Upper lobe of left lung (tissue), 6 donors: ENCODE results near the gene P2RY11. TPM values are rescaled to one million over a fixed set of nuclear protein-coding genes. Genes with fewer than 3 reads are reported as not detected.

Source experiments
- ATAC-seq, 2 donors: fragments of 200-7000 bp; cut with Tn5 transposase; one replicate each; pipeline ENCODE4 v1.9.1; 2022; ENCODE audit warnings: mild to moderate bottlenecking in 2 of 2, moderate library complexity in 2 of 2; ENCODE audit not compliant: low FRiP score in 2 of 2
- DNase-seq, 2 donors: peaks; one replicate each; pipeline ENCODE4 v3.0.0-alpha.2; 2019 to 2020
- H3K27ac ChIP-seq, 4 donors: fragments of 200-600 bp; sonication (generic); one replicate each; pipeline ENCODE4 v1.5.1; 2016 to 2019
- H3K27me3 ChIP-seq, 4 donors: fragments of 200-600 bp; sonication (generic); one replicate each; pipeline ENCODE4 v1.5.1; 2017 to 2019
- H3K36me3 ChIP-seq, 4 donors: fragments of 200-600 bp; sonication (generic); one replicate each; pipeline ENCODE4 v1.5.1; 2016 to 2019
- H3K4me1 ChIP-seq, 4 donors: fragments of 200-600 bp; sonication (generic); one replicate each; pipeline ENCODE4 v1.5.1; 2018 to 2019
- H3K4me3 ChIP-seq, 4 donors: fragments of 200-600 bp; sonication (generic); one replicate each; pipeline ENCODE4 v1.5.1; 2017 to 2019; ENCODE audit warnings: mild to moderate bottlenecking in 2 of 4, moderate library complexity in 1 of 4
- H3K9me3 ChIP-seq, 4 donors: fragments of 200-600 bp; sonication (generic); one replicate each; pipeline ENCODE4 v1.5.1; 2018 to 2019
- EP300 ChIP-seq, 4 donors: sonication (generic); formaldehyde crosslinking; IDR thresholded peaks; one replicate each; pipeline ENCODE4 v1.5.1; 2017; ENCODE audit warnings: antibody characterized with exemption in 4 of 4, control low read depth in 2 of 4
- POLR2A ChIP-seq, 4 donors: fragments of 450-650 bp; IDR thresholded peaks; one replicate each; pipeline ENCODE4 v1.5.1; 2016 to 2017; ENCODE audit warnings: antibody characterized with exemption in 4 of 4, mild to moderate bottlenecking in 2 of 4
- POLR2AphosphoS5 ChIP-seq, 2 donors: sonication (generic); formaldehyde crosslinking; IDR thresholded peaks; one replicate each; pipeline ENCODE4 v1.5.1; 2017; ENCODE audit warnings: antibody characterized with exemption in 2 of 2
- WGBS, 2 donors: methylation state at CpG; one replicate each; pipeline ENCODE4 v1.1.5; 2017 to 2018; 5-methylcytosine and 5-hydroxymethylcytosine counted together
- total RNA-seq, 6 donors: library from RNA; depleted of rRNA in 4 of 6; stranded (reverse); fragments of >200 nt in 4 of 6; gene quantifications; one replicate each; pipeline versions ENCODE4 v1.1.0 to v1.2.1, GENCODE V29; 2016 to 2021
- TF ChIP-seq, protein P1 (sequence below), 6 experiments: fragments of 450-650 bp in 4 of 6; fragments of 200-600 bp in 2 of 6; sonication (generic) in 2 of 6; IDR thresholded peaks; one replicate each; pipeline ENCODE4 v1.5.1; 2016 to 2019; ENCODE audit warnings: antibody characterized with exemption in 6 of 6
- donor health status: DM: no; HTN: no; CAD: no; lungs with moderate emphysema.
- donor health status: DM: no; HTN: yes; CAD: no; lungs with severe emphysema.

P2RY11 gene
- total RNA-seq, 6 donors from 2014 or later, result 5.4 to 36.7 (median 15.3) TPM

DNA sequence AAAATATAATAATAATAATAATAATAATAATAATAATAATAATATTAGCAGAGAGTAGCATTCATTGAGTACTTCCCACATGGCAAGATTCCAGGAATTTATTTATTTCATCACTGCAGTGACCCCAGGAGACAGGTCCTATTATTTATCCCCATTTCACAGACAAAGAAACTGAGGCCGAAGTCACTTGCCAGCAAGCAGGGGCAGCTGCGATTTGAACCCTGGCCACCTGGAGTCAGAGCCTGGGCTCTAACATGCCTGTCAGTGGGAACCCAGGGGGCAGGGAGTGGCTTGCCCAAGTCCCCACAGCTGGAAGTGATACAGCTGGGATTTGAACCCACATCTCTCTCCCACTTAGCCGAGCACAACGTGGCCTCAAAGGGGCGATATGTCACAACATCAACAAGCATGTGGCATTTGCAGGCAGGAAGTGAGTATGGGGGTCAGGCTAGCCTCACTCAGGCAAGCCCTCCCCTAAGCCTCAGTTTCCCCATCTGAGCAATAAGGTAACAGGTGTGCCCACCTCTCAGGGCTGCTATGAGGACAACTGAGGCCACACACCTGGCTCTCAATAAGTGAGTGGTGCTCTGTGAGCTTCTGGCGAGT is 22.4 kb upstream of the P2RY11 start:
- no peaks in the 10 kb centered on the region for H3K27me3 ChIP-seq

DNA sequence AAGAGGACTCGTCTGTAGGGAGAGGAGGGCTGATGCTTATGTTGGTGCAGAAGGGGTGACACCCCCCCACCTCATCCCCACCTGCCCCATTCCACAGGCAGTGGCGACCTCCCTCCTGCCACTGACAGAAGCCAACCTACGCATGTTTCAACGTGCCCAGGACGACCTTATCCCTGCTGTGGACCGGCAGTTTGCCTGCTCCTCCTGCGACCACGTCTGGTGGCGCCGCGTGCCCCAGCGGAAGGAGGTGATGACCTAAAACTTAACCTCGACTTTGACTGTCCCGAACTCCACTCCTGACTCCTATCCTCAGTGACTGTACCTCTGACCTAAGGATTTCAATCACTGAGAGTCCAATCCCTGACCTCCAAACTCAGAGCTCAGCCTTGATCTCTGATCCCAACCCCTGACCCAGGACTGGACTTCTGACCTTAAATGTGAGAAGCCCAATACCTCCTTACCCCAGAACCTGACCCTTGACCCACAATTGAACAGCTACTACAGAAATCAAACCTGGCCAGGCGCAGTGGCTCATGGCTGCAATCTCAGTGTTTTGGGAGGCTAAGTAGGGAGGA is 21.6 kb upstream of the P2RY11 start:
- no peak overlapping the region for H3K27ac ChIP-seq
- TF ChIP-seq POLR2AphosphoS5 (IDR thresholded peaks at IDR 0.05) (no peak), POLR2A (IDR thresholded peaks at IDR 0.05) (no peak), EP300 (IDR thresholded peaks at IDR 0.05) (no peak)
- TF ChIP-seq, protein P1, sequence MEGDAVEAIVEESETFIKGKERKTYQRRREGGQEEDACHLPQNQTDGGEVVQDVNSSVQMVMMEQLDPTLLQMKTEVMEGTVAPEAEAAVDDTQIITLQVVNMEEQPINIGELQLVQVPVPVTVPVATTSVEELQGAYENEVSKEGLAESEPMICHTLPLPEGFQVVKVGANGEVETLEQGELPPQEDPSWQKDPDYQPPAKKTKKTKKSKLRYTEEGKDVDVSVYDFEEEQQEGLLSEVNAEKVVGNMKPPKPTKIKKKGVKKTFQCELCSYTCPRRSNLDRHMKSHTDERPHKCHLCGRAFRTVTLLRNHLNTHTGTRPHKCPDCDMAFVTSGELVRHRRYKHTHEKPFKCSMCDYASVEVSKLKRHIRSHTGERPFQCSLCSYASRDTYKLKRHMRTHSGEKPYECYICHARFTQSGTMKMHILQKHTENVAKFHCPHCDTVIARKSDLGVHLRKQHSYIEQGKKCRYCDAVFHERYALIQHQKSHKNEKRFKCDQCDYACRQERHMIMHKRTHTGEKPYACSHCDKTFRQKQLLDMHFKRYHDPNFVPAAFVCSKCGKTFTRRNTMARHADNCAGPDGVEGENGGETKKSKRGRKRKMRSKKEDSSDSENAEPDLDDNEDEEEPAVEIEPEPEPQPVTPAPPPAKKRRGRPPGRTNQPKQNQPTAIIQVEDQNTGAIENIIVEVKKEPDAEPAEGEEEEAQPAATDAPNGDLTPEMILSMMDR (IDR thresholded peaks at IDR 0.05), result no peak
- H3K9me3 ChIP-seq, result no peaks in the 10 kb centered on the region
- 89 to 90% methylated on average over 11 to 15 of the region's 15 CpGs for WGBS, 2 donors
- peak in 1 of 2 donors; percentile 75 for DNase-seq
- no peak overlapping the region for H3K4me3 ChIP-seq
- no peak for ATAC-seq
- peaks cover 4 to 17% (median 8%) of the 10 kb centered on the region in 4 donors for H3K4me1 ChIP-seq
- peaks cover 0 to 45% (median 26%) of the 10 kb centered on the region in 4 donors for H3K36me3 ChIP-seq
- H3K27me3 ChIP-seq, result no peaks in the 10 kb centered on the region

More for the DNA sequence above, 22.4 kb upstream of the P2RY11 start:
- WGBS, 2 donors, result 89 to 95% methylated on average over 2 to 6 of the region's 6 CpGs
- DNase-seq (no peak), ATAC-seq (no peak)
- TF ChIP-seq POLR2A (IDR thresholded peaks at IDR 0.05) (no peak), POLR2AphosphoS5 (IDR thresholded peaks at IDR 0.05) (no peak), EP300 (IDR thresholded peaks at IDR 0.05) (no peak)
- TF ChIP-seq, protein P1 (IDR thresholded peaks at IDR 0.05), result no peak
- Histone ChIP-seq H3K4me3 (no peak overlapping the region), H3K4me1 (peaks cover 4 to 17% (median 8%) of the 10 kb centered on the region in 4 donors), H3K27ac (no peak overlapping the region), H3K36me3 (peaks cover 0 to 45% (median 26%) of the 10 kb centered on the region in 4 donors), H3K9me3 (no peaks in the 10 kb centered on the region)

DNA sequence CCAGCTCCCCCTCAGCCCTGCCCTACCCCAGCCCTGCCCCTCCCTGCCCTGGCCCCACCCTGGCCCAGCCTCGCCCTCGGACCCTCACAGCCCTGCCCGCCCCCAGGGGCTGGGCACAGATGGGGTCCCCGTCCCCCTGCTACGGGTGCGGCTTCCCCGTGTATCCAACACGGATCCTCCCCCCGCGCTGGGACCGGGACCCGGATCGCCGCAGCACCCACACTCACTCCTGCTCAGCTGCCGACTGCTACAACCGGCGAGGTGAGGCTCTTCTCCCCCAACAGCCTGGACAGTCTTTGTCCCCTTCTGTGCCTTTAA is 20.2 kb upstream of the P2RY11 start:
- Histone ChIP-seq H3K36me3 (peaks cover 0 to 45% (median 26%) of the 10 kb centered on the region in 4 donors), H3K4me3 (no peak overlapping the region), H3K4me1 (peaks cover 7 to 20% (median 13%) of the 10 kb centered on the region in 4 donors), H3K27ac (no peak overlapping the region), H3K27me3 (no peaks in the 10 kb centered on the region), H3K9me3 (no peaks in the 10 kb centered on the region)
- DNase-seq (peak in 1 of 2 donors; percentile 77), ATAC-seq (no peak)
- TF ChIP-seq, protein P1 (IDR thresholded peaks at IDR 0.05), result no peak
- TF ChIP-seq POLR2AphosphoS5 (IDR thresholded peaks at IDR 0.05) (no peak), POLR2A (IDR thresholded peaks at IDR 0.05) (no peak), EP300 (IDR thresholded peaks at IDR 0.05) (no peak)
- WGBS, 2 donors, result 96 to 100% methylated on average over 3 to 11 of the region's 17 CpGs

DNA sequence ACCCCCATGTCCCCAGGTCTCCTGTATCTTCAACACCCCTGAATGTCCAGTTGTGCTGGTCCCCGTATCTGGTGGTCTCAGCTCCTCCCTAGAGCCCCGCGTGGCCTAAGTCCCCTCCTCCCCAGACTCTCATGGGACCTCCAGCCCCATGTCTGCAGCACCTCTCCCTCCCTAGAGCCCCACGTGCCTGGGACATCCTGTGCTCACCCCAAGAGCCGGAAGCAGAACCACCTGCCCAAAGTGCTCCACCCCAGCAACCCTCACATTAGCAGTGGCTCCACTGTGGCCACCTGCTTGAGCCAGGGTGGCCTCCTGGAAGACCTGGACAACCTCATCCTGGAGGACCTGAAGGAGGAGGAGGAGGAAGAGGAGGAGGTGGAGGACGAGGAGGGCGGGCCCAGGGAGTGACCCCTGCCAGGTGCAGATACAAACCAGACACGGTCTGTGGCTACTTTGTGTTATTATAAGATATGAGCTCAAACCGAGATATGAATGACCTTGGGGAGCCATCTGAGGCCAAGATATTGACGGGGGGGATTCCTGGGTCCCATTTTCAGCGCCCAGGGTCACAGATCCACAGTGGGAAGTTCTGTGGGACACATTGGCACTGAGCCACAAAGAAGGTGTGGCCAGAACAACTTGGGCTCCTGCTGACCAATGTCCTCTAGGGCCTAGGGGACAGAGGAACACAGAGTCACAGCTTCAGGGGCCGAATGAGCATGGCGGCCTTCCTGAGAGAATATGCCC is 19.4 kb upstream of the P2RY11 start:
- no peaks in the 10 kb centered on the region for H3K27me3 ChIP-seq
- peaks cover 0 to 45% (median 26%) of the 10 kb centered on the region in 4 donors for H3K36me3 ChIP-seq
- WGBS, 2 donors, result 82 to 85% methylated on average over 12 to 13 of the region's 13 CpGs
- no peak for DNase-seq
- TF ChIP-seq, protein P1 (IDR thresholded peaks at IDR 0.05), result no peak
- TF ChIP-seq POLR2A (IDR thresholded peaks at IDR 0.05) (no peak), POLR2AphosphoS5 (IDR thresholded peaks at IDR 0.05) (no peak)
- H3K4me1 ChIP-seq, result peaks cover 11 to 18% (median 14%) of the 10 kb centered on the region in 4 donors
- no peak overlapping the region for H3K4me3 ChIP-seq
- ATAC-seq, result no peak
- no peak overlapping the region for H3K27ac ChIP-seq
- H3K9me3 ChIP-seq, result no peaks in the 10 kb centered on the region
